Stimulated activated CD4-positive, alpha-beta T cell treated with anti-CD3 and anti-CD28 coated beads, Interleukin-12 subunit alpha, Interleukin-12 subunit beta, amount 100 ng/mL, for 24 hours (primary cell): ENCODE measurements around the gene DCLK1.

Source experiments
- DNase-seq, 2 experiments: peaks; one replicate each; pipeline ENCODE4 v3.0.0-alpha.2; 2020; ENCODE audit warnings: low read depth in 2 of 2

The DCLK1 gene

GRCh38 chr13:35830850-35831450 lies 300.2 kb downstream of the DCLK1 start:
- DNase-seq: no peak

GRCh38 chr13:35826626-35827254 lies 304.4 kb downstream of the DCLK1 start:
- DNase-seq: no peak

- DNase-seq: no peak
These were observed 306.4 kb downstream of the DCLK1 start for GRCh38 chr13:35824825-35825224.

- DNase-seq: no peak
These were observed 306.8 kb downstream of the DCLK1 start for GRCh38 chr13:35824395-35824794.

GRCh38 chr13:35822666-35823065 lies 308.5 kb downstream of the DCLK1 start:
- no peak for DNase-seq

GRCh38 chr13:35818633-35819067 lies 312.5 kb downstream of the DCLK1 start:
- DNase-seq: no peak

GRCh38 chr13:35817642-35818607 lies 313.3 kb downstream of the DCLK1 start:
- DNase-seq: no peak

GRCh38 chr13:35814605-35815011 lies 316.6 kb downstream of the DCLK1 start:
- DNase-seq: no peak

GRCh38 chr13:35812736-35813135 lies 318.4 kb downstream of the DCLK1 start:
- DNase-seq: no peak

GRCh38 chr13:35810321-35810720 lies 320.9 kb downstream of the DCLK1 start:
- DNase-seq: no peak

GRCh38 chr13:35808846-35809245 lies 322.3 kb downstream of the DCLK1 start:
- DNase-seq: no peak

- DNase-seq: no peak
These were observed 326.3 kb downstream of the DCLK1 start for GRCh38 chr13:35804901-35805300.

- no peak for DNase-seq
These were observed 333.2 kb downstream of the DCLK1 start for GRCh38 chr13:35797991-35798390.

- no peak for DNase-seq
These were observed 333.9 kb downstream of the DCLK1 start for GRCh38 chr13:35797244-35797643.

GRCh38 chr13:35796623-35797022 lies 334.6 kb downstream of the DCLK1 start:
- DNase-seq: no peak

GRCh38 chr13:35794734-35795389 lies 336.3 kb downstream of the DCLK1 start:
- no peak for DNase-seq

GRCh38 chr13:35793823-35794222 lies 337.4 kb downstream of the DCLK1 start:
- DNase-seq: no peak

GRCh38 chr13:35792911-35793310 lies 338.3 kb downstream of the DCLK1 start:
- no peak for DNase-seq

- DNase-seq: no peak
These were observed 339.2 kb downstream of the DCLK1 start for GRCh38 chr13:35792021-35792420.

- no peak for DNase-seq
These were observed 339.9 kb downstream of the DCLK1 start for GRCh38 chr13:35791184-35791851.

GRCh38 chr13:35789335-35790165 lies 341.6 kb downstream of the DCLK1 start:
- DNase-seq: no peak
